HG03520 (cell line): ENCODE measurements around the gene GALNT15.

Experiments
- ATAC-seq: cut with Tn5 transposase; IDR thresholded peaks from one replicate; pipeline ENCODE4 v1.9.1; 2021; ENCODE audit warnings: mild to moderate bottlenecking, moderate library complexity; ENCODE audit not compliant: unreplicated experiment

GALNT15 gene

GRCh38 chr3:16251316-16252085 is 77.0 kb downstream of the GALNT15 start:
- ATAC-seq: no peak

- no peak for ATAC-seq
These were observed 77.9 kb downstream of the GALNT15 start for GRCh38 chr3:16252243-16252978.

- ATAC-seq: no peak
These were observed 78.5 kb downstream of the GALNT15 start for GRCh38 chr3:16252988-16253387.

- no peak for ATAC-seq
These were observed 79.1 kb downstream of the GALNT15 start for GRCh38 chr3:16253601-16254000.

GRCh38 chr3:16254916-16255315 is 80.4 kb downstream of the GALNT15 start:
- no peak for ATAC-seq

- ATAC-seq: no peak
These were observed 80.8 kb downstream of the GALNT15 start for GRCh38 chr3:16255326-16255725.

- ATAC-seq: no peak
These were observed 81.2 kb downstream of the GALNT15 start for GRCh38 chr3:16255726-16256125.

GRCh38 chr3:16257309-16257708 is 82.8 kb downstream of the GALNT15 start:
- ATAC-seq: no peak

- ATAC-seq: no peak
These were observed 83.7 kb downstream of the GALNT15 start for GRCh38 chr3:16258177-16258576.

GRCh38 chr3:16258866-16259265 is 84.4 kb downstream of the GALNT15 start:
- no peak for ATAC-seq

- ATAC-seq: no peak
These were observed 85.6 kb downstream of the GALNT15 start for GRCh38 chr3:16260046-16260445.

- ATAC-seq: no peak
These were observed 87.7 kb downstream of the GALNT15 start for GRCh38 chr3:16262174-16262573.

- ATAC-seq: no peak
These were observed 89.8 kb downstream of the GALNT15 start for GRCh38 chr3:16264174-16264707.

GRCh38 chr3:16264708-16265454 is 90.4 kb downstream of the GALNT15 start, which contains the start of the genes DPH3 and OXNAD1:
DPH3 (minus strand) TSS chr3:16264943; CDS start chr3:16264876, 67 bp downstream.
OXNAD1 (plus strand) TSS chr3:16265212; CDS start chr3:16270953, 5,741 bp downstream.
- peak; percentile 99 for ATAC-seq

GRCh38 chr3:16265455-16265786 is 90.9 kb downstream of the GALNT15 start:
- ATAC-seq: no peak

GRCh38 chr3:16266714-16267113 is 92.2 kb downstream of the GALNT15 start:
- ATAC-seq: no peak

GRCh38 chr3:16270855-16271254 is 96.4 kb downstream of the GALNT15 start:
- no peak for ATAC-seq

- ATAC-seq: no peak
These were observed 98.1 kb downstream of the GALNT15 start for GRCh38 chr3:16272588-16272987.

GRCh38 chr3:16273867-16274266 is 99.4 kb downstream of the GALNT15 start:
- no peak for ATAC-seq

GRCh38 chr3:16277471-16277870 is 103.0 kb downstream of the GALNT15 start:
- ATAC-seq: no peak
